HG02610 (cell line): ENCODE data around the gene MESP2.
"Not testable (repeated sequence)": the region's sequence is repeated elsewhere in the genome, so short reads cannot be mapped to it uniquely, and the experiment has no call there.

Experiments used
- ATAC-seq: cut with Tn5 transposase; IDR thresholded peaks from one replicate; pipeline ENCODE4 v1.9.1; 2021; ENCODE audit warnings: mild to moderate bottlenecking, moderate library complexity; ENCODE audit not compliant: unreplicated experiment

The MESP2 gene

DNA sequence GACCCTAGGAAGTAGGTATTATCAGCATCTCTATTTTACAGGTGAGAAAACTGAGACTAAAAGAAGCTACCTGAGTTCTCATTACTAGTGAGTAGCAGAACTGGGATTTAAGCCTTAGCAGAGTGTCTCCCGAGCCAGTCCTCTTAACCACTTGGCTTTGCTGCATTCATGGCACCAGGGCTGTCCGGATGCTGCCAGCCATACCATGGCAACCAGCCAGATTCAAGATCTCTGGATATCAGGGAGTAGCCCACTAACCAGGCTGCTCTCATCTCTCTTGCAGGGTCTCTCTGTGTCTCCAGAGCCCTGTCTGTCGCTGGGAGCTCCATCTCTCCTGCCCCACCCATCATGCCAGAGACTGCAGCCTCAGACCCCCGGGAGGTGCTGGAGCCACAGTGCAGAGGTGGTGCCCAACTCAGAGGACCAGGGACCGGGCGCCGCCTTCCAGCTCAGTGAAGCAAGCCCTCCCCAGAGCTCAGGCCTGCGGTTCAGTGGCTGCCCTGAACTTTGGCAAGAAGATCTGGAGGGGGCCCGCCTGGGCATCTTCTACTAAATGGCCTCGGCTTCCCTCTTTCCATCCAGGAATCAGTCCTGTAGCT, 1.7 kb downstream of the MESP2 start:
- no peak for ATAC-seq

DNA sequence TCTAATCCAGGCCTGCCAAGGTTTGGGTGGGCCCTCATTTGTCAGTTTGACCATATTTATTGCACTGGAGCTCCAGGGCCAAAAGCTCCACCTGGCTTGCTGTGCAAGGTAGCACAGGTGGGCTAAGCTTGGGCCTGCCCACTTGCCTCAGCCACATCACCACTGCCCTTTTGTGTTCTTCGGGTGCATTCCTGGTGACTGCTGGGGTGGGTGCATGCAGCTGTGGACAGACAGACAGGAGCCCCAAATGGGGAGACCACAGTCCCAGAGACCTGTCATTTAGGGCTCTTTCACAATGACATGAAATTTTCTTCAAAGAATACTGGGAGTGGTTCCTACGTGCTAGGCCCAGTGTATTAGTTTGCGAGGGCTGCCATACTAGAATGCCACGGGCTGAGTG, 2.7 kb downstream of the MESP2 start:
- no peak for ATAC-seq

DNA sequence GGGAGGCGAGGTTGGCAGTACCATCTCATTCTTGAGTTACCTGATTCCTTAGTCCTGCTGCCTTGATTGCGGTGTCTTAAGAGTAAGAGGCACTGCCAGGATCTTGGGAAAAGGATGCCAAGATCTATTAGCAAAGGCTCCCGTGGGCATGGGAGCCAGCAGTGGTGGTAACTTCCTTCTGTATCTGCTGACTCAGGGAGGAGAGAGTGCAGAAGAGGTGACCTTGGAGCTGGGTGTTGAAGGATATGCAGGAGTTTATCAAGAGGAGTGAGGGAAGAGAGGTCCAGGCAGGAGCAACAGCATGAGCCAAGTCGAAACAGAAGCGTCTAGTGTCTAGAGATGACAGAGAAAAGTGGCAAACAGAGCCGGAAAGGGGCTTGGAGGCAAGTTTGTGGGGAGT, 4.5 kb downstream of the MESP2 start:
- ATAC-seq, result no peak

DNA sequence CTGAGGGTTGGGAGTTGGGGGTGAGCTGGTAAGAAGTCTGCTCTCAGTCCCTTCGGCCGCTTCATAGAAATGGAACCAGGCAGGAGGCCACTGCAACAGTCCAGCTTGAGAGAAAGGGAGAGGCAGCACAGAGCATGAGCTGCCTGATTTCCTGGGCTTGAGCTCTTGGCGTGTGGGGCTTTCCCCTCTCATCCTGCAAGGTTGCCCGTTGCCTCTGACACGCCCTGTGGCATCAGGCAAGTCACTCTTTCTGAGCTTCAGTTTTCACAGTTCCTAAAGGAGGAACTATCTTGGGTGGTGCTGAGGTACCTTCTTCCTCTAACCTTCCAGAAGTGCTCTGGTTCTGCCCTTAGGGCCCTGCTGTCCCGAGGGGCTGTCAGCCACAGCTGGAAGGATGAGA, 4.9 kb downstream of the MESP2 start:
- no peak for ATAC-seq

DNA sequence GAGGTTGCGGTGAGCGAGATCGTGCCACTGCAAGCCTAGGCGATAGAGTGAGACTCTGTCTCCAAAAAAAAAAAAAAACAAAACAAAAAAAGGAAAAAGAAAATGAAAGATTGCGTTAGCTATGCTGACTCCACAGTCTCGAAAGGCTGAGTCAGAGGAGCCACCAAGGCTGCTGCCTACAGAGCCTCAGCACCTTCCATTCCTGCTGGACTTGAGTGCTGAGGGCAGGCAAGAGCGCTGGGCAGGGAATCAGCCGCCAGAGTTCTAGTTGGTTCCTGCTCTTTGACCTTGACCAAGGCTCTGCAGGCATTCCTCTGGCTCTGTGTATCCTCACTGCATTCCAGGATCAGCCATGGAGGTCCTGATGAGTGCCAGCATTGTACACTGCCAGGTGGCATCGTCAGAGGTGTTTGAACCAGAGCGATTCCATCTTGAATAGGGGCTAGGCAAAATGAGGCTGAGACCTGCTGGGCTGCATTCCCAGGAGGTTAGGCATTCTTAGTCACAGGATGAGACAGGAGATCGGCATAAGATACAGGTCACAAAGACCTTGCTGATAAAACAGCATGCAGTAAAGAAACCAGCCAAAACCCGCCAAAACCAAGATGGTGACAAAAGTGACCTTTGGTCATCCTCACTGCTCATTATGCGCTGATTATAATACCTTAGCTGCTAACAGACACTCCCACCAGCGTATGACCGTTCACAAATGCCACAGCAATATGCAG, 5.9 kb downstream of the MESP2 start:
- ATAC-seq, result no peak

DNA sequence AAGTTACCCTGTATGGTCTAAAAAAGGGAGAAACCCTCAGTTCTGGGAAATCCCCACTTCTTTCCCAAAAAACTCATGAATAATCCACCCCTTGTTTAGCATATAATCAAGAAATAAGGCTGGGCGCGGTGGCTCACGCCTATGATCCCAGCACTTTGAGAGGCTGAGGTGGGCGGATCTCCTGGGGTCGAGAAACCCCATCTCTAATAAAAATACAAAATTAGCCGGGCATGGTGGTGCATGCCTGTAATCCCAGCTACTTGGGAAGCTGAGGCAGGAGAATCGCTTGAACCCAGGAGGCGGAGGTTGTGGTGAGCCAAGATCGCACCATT, 6.5 kb downstream of the MESP2 start:
- ATAC-seq, result not testable (repeated sequence)

DNA sequence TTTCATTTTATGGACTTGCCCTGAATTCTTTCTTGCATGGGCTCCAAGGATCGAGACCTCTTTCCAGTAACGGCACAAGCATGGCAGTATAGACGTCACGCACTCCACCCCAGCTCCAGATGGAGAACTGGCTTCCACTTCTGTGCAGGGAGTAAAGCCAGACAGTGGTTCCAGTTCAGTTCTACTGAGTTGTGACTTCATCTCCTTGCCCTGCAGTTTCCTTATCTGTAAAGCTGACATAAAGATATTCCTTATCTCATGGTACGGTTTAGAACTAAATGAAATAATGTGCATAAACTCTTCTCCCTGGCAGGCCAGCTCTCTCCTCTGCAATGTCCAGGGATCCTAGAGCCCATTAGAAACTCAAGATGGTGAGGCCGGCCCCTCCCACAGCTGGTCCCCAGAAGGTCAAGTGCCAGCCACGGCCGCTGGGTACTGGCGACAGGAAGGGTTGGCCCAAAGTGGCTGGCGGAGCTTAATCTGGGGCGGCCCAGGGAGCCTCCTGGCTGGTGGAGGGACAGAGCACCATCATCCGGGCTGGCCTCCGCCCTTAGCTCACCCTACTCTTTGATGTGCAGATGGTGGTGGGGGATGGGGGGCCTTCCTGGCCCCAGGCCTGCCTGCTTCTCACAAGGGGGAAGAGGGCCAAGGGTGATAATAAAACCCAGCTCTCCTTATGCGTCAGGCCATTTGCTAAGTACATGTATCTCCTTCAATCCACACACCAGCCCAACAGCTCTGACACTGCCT, 7.2 kb downstream of the MESP2 start:
- no peak for ATAC-seq

DNA sequence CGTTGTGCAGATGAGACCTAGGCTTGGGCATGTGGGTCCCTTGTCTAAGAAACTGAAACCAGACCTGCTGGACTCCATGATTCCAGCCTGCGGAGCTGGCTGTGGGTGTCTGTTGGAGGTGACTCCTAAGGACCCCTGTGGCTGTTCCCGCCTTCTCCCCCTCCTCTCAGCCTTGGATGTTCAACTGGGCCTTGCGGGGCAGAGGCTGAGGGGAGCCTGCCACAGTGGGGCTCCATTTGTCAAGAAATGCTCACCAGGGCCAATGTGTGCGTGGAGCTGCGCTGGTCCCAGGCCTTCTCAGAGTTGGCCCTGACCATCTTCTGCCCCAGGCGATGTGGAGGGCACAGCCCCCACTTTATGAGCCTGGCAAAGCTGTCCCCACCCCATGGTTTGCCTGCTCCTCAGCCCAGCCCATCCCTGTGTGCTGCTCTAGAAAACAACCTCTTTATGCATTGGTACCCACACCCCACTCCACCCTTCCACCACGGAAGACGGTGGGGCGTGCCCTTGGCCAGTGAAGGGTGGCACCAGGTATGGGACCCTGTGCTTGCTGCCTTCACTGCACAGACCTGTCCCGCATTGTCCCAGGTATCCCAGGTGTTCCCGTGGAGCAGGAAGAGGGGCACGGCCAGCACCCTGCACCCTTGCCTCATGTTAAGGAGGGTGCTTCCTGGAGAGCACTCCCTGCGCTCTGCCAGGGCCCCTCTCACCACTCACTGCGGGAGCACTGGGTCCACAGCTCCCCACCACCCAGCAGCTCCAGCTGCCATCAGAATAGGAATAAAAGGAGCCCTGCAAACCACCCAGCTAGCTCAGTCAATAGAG, 7.9 kb downstream of the MESP2 start:
- no peak for ATAC-seq

DNA sequence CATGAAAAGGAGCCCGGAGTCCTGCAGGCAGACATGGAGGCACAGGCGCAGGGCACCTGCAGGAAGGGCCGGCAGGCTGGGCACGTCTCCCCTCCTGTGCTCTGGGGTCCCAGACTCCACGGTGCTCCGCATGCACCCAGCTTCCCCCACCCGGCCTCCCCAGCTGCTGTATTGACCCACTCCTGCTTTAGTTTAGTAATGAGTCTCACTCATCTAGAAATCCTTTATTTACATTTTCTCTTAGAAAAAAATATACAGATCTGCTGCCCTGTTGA, 8.5 kb downstream of the MESP2 start:
- no peak for ATAC-seq

DNA sequence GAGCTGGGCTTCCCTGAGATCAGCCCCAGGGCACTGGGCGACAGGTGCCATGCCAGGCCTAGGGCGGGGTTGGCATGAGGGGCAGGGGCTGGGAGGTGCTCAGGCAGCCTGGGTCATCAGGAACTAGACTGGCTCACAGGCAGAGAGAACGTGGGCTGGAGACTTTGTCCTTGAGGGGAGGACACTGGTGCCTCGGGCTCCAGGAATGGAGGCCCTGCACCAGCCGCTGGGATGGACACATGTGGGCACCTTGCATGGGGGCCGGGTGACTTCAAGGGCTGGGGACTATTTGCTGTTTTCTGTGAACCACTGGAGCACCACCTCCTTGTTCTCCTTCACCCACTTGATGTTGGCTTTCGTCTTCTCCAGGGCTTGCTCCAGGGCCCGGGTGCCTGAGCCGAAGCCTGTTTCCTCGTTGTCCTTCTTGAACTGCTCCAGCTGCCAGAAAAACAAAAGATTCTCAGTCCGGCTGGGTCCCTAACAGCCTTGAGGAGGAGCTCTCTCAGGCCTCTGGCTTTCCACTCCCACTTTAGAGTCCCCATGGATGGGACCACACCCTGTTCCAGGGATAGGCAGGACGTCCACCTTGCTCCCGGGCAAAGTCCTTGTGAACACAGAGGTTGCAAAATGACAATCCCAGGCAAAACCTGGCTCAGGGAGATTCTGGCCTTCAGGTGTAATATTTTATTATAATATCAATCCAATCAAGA, 9.1 kb downstream of the MESP2 start:
- no peak for ATAC-seq

DNA sequence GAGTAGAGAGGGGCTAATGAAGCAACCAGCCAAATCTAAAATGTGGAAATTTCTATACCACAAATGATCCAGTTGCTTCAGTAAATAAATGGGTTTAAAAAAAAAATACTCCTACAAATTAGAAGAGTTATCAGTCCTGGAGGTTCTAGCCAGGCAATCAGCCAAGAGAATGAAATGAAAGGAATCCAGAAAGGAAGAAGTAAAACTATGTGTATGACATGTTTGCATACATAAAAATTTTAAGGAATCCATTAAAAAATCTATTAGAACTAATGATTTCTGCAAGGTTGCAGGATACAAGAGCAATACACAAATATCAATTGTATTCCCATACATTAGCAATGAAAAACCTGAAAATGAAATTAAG, 9.6 kb downstream of the MESP2 start:
- no peak for ATAC-seq

DNA sequence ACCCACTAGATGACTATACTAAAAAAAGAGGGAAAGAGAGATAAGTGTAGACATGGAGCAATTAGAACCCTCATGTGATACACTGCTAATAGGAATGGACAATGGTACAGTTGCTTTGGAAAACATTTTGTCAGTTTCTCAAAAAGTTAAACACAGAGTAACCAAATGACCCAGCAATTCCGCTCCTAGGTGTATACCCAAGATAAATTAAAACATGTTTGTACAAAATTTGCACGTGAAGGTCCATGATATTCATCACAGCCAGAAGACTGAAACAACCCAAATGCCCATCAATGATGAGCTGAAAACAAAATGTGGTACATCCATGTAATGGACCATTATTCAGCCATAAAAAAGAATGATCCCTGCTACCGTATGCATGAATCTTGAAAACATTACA, 11.8 kb downstream of the MESP2 start:
- no peak for ATAC-seq

DNA sequence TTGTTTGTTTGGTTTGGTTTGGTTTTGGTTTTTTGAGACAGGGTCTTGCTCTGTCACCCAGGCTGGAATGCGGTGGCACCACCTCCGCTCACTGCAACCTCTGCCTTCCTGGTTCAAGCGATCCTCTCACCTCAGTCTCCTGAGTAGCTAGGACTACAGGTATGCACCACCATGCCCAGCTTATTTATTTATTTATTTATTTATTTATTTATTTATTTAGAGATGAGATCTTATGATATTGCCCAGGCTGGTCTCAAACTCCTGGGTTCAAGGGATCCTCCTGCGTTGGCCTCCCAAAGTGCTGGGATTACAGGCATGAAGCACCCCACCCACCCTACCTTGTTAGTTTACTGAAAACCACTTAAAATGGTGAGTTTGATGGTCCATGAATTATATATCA, 12.5 kb downstream of the MESP2 start:
- not testable (repeated sequence) for ATAC-seq

DNA sequence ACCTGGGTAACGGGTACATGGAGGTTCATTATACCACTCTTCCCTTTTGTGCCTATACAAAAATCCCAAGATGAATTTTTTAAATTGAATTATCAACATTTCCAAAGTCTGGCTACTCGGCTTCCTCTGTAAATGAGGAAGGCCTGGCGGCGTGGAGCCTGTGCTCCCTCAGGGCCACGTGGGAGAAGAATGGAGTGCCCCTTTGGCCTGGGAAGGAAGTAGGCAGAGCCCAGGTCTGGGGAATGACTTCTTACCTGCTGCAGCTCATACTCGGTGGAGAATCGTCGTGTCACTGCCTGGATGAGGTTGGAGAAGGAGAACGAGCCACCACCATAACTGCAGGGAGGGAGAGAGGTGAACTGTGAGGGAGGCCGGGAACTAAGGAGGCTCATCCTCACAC, 14.1 kb downstream of the MESP2 start:
- no peak for ATAC-seq

DNA sequence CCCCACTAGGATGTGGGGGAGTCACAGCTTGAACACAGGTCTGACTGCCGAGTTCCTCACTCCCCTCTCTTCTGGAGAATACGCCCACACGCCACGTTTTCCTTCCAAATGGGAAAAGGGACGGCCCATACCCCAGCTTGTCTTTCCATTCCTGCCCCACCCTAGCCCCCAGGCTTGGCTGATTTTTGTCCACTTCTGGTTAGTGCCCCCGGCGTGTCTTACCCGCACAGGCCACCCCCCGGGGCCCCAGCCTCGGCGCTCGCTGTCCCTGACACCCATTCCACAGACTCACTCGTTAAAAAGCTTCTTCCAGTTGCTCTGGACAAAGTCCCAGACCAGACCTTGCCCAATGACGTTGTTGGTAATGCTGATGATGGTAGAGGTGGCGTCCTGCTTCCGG, 14.5 kb downstream of the MESP2 start:
- ATAC-seq, result no peak

DNA sequence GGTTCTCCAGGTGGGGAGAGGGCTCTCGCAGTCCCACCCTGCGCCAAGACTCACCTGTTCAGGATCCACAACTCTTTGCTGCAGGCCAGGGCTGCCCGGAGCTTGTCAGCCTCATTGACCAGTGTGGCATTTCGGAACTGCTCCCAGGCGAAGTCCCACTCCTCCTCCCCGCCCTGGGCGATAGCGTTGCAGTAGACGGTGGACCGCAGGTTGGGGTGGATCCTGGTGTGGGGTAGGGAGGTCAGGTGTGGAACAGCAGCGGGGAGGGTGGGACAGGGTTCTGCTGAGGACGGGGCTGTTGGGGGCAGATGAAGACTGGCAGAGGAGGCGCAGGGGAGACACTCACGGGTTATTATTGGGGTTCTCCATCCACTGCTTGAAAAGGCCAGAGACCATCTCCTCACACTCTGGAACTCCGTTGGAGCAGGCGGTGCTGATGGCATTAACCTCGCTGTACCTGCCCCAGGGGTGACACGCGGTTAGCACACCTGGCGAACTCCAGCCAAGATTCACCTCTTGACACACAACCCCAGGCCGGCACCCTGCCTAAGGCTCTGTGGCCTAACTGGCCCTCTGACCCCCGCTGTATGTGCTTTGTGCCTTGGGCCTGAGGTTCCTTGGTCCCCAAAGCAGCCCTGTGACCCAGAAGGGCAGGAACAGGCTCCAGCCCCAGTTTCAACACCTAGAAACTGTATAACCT, 16.1 kb downstream of the MESP2 start:
- ATAC-seq, result no peak

DNA sequence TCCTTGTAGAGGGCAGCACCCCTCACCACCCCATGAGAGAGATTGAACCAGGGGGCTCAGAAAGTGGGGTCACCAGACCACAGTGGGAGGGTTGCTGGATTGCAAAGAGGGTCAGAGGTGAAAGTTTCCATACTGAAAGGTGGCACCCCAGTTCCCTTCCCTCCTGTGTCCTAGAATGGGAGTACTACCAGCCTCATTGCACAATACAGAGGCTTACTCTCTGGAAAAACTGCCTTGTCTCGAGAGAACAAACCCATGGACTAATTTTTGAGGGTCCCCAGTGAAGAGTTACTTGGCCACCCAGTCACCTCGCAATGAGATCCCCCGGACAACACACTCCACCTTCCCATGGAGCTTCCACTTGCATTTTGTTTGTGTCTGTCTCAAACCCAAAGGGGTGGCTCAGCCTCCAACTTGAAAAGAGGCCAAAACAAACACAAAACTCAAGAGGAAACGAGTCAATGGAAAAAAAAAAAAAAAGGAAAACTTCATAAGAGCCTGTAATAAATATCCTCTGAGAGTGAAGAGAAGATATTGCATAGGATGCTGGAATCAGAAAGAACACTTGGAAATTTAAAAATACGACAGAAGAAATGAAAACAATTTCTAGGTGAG, 18.6 kb downstream of the MESP2 start:
- ATAC-seq, result no peak

DNA sequence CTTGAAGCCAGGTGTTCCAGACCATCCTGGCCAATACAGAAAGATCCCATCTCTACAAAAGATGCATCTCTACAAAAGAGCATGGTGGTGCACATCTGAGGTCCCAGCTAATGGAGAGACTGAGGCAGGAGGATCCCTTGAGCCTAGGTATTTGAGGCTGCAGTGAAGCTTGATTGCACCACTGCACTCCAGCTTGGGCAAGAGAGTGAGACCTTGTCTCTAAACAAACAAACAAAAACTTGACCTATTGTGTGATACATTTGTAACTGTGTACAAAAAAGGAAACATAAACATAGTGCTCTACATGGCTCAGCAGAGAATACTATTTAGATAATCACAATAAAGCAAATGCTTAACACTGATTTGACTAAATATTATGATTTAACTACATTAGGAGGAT, 19.9 kb downstream of the MESP2 start:
- ATAC-seq, result no peak

DNA sequence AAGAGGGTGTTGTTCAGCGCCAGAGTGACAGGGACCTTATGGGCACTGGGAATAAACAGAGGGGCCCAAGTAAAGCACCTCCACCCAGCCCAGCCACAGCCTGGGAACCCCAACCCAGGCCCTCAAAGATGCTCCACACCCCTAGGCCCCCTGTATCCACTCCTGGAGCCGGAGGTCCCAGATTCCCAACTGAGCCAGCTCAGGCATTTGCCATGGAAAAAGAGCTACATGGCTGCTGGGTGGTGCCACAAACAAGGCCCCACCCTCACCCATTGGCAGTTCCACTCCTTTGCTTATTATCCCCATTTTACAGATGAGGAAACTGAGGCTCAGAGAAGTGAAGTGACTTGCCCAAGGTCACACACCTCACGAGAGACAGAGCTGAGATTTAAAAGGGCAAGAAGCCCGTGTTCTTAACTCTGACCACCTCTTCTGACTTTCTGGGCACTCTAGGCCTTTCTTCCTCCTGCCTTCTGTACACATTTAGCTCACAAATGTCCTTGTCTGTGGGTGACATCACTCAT, 21.6 kb downstream of the MESP2 start:
- ATAC-seq, result no peak
